Measurements from ENCODE around the gene LDLRAD4.

Gene LDLRAD4

DNA sequence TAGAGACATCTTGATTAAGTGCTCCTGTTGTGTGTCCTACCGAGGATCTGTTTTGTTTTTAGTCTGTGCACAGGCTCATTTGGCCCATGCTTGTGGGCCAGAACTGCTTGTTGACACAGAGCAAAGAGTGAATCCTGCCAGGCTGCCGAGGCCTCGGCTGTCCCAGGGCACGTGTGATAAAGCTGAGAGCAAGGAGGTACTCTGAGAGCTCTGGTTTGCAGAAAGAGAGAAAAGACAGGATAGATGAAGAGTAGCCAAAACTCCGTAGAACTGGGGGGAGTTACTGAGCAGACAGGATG, 332.7 kb downstream of the LDLRAD4 start:
- in situ Hi-C loops (cut with MboI; ENCODE audit: low sequenced_read_pairs), result no loop called here

DNA sequence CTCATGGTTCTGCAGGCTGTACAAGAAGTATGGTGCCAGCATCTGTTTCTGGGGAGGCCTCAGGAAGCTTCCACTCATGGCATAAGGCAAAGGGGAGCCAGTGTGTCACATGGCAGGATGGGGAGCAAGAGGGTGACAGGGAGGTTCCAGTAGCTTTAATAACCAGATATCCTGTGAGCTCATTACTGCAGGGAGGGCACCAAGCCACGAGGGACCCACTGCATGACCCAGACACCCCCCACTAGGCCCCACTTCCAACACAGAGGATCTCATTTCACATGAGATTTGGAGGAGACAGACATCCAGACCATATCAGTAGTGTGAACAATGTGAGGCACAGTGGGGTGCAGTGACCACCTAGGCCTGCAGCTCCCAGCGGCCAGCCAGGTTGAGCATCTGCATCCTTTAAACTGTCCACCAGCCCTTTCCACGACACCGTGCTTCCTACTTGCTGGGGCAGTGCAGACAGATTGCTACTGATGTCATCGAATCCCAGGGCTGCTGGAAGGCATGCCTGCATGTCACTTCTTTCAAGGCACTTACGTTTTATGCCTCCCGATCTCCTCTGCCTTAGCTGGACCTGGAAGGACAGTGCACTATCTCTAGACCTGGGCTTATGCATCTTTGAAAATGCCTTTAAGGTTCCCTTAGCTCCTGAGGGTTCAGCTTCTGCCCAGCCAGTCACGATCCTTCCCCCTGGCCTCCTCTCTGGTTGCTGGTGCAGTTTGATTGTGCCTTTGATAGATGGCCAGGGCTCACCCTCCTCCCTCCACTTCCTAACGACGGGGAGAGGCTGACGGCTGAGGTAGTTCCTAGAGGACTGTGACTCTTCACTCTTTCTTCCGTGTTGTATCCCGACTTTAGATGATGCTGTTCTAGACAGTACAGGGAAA, 333.5 kb downstream of the LDLRAD4 start:
- in situ Hi-C loops (cut with MboI; ENCODE audit: low sequenced_read_pairs), result no loop called here

DNA sequence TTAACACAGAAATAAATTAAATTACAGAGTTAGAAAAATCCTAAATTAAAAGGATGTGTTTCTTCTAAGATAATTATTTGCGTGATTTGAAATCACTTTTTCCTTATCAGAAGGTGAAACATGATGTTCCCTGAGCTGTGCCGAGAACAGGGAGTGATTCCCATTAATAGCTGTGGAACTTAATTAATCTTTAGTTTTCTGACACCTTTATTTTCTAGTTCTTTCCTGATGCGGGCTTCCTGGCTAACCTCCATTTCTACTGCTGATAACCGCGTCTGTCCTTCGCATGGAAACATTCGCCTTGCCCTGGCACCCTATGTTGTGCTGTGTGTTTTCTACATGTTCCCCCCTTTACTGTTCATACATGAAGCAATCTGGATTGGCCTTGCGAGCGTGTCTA, 334.9 kb downstream of the LDLRAD4 start:
- in situ Hi-C loops (cut with MboI; ENCODE audit: low sequenced_read_pairs), result no loop called here

DNA sequence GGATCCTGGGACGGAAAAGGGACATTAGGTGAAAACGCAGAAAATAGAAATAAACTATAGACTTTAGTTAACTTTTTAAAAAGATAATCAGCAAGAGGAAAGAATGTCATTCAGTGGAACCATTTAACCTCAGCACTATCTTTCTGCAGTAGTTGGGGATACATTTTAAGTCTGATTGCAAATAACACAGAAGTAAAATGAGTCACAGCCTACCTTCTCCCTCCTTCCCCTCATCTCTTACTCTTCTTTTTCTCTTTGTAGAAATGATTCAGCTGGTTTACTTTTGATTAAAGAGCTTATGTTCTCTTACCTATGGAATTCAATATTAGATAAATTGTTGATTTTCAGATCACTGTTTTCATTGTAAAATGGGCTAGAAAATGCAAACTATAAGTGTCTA, 336.6 kb downstream of the LDLRAD4 start:
- in situ Hi-C loops (cut with MboI; ENCODE audit: low sequenced_read_pairs), result no loop called here

DNA sequence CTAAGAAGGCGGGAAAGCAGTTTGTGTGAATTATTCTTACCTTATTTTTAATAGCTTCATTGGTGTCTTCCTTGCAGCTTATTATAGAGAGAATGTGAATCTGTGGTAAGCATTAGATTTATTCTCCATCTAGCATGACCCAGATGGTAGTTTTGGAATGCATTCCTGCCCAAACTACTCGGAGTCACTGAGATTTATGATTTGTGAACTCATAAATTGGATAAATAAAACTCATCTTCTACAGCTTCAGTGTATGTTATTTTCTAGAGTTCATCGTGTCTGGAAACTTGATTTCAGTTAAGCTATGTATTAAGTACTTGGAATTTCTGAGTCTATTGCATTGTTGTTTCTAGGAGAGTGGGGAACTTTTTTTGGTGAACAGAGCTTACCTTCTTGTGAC, 337.3 kb downstream of the LDLRAD4 start:
- in situ Hi-C loops (cut with MboI; ENCODE audit: low sequenced_read_pairs), result no loop called here

DNA sequence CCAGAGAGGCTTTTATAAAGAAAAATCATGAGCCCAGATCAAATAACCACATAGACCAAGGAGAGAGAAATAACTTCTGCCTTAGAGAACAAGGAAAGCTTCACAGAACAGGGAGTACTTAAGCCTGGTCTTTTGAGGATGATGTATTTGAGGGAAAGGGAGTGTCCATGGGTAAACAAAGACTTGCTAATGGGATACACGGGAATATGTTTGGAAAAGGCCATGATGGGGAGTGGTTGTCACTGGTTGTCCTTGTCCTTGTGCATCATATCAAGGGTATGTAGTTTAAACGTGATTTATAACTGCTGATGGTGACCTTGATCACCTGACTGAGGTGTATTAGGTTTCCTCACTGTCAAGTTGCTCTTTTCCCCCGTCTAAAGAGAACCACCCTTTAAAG, 337.9 kb downstream of the LDLRAD4 start:
- in situ Hi-C loops (cut with MboI; ENCODE audit: low sequenced_read_pairs), result no loop called here

DNA sequence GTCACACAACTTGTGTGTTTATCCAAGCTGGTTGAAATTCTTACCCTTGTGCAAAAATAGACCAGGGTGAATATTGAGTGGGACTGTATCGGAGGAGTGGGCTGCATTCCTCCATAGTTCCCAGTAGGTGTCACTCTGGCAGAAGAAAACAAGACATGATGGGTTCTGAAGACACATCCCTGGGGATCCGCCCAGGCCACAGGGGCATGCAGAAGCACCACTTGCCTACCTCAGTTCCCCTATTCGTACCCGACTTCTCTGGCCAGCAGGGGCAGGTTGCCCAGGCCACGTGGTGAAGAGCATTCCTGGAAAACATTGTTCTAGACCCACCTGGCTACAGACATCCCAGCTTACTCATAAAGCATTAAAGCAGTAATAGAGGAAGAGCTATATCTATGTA, 339.6 kb downstream of the LDLRAD4 start:
- in situ Hi-C loops (cut with MboI; ENCODE audit: low sequenced_read_pairs), result no loop called here

GRCh38 chr18:13558790-13559189, 340.2 kb downstream of the LDLRAD4 start:
- in situ Hi-C loops (cut with MboI; ENCODE audit: low sequenced_read_pairs), result no loop called here

GRCh38 chr18:13559754-13560153, 341.2 kb downstream of the LDLRAD4 start:
- in situ Hi-C loops (cut with MboI; ENCODE audit: low sequenced_read_pairs), result loop anchor here (10.0 kb wide), 1 partner anchor 55 kb away; no protein-coding TSS in a partner anchor

- in situ Hi-C loops (cut with MboI; ENCODE audit: low sequenced_read_pairs), result loop anchor here (10.0 kb wide), 1 partner anchor 54 kb away; no protein-coding TSS in a partner anchor
These were observed 341.7 kb downstream of the LDLRAD4 start for GRCh38 chr18:13560306-13560705.

DNA sequence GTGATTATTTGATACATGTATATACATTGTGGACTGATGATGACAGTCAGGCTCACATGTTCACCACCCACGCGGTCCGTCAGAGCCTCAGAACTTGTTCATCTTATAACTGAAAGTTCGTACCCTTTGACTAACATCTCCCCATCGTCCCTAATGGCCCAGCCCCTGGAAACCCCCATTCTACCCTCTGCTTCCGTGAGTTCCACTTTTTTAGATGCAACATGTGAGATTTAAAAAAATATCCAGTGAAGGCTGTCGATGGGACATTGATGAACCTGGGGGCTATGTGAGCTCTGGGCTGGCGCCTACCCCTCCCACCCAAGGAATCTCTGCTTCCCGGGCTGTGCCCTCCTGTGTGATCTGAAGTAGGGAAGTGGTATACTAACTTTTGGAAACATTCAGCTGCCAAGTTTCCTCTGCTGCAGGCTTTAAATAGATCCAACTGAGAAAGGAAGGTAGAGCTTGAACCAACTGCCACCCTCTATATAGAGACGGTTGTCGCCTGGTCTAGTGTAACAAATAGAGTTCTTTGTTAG, 344.0 kb downstream of the LDLRAD4 start:
- in situ Hi-C loops (cut with MboI; ENCODE audit: low sequenced_read_pairs), result loop anchor here (10.0 kb wide), 1 partner anchor 52 kb away; no protein-coding TSS in a partner anchor

DNA sequence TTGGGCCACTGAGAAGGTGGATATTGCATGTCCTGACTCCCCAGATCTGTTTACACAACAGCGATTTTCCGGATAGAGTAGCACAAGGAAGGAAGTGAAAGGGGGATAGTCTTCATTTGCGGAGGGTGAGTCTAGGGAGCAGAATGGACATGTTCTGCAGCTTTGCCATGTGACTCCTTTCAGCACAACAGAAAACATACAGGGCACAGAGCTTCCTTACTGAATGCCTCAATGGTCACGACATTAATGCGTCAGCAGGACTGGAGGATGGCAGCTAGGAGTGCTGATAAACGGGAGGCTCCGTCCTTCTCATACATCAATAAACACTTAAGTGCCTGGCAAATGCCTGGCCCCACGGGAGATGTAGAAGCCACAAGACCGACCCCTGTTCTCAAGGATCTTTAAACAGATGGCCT, 344.8 kb downstream of the LDLRAD4 start:
- in situ Hi-C loops (cut with MboI; ENCODE audit: low sequenced_read_pairs), result loop anchor here (10.0 kb wide), 1 partner anchor 51 kb away; no protein-coding TSS in a partner anchor

DNA sequence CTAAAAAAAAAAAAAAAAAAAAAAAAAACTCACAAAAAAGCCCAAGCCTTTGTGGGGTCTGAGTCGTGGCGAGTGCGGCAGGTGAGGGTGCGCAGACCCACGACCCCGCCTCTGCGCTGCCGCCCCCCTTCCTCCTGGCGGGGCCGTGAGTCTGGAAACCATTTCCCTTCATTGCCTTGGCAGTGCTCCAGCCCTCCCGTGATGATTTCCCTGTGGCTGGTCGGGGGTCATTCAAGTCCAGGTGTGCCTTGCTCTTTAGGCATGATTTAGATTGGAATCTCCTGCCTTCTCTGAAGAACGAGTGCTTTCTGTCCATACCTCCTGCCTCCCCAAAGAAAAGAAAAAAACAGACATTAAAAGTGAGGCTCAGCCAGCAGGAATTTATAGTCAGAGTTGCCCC, 346.0 kb downstream of the LDLRAD4 start:
- in situ Hi-C loops (cut with MboI; ENCODE audit: low sequenced_read_pairs), result loop anchor here (10.0 kb wide), 1 partner anchor 50 kb away; no protein-coding TSS in a partner anchor

- in situ Hi-C loops (cut with MboI; ENCODE audit: low sequenced_read_pairs), result loop anchor here (10.0 kb wide), 1 partner anchor 50 kb away; no protein-coding TSS in a partner anchor
These were observed 346.7 kb downstream of the LDLRAD4 start for GRCh38 chr18:13565228-13565627.

DNA sequence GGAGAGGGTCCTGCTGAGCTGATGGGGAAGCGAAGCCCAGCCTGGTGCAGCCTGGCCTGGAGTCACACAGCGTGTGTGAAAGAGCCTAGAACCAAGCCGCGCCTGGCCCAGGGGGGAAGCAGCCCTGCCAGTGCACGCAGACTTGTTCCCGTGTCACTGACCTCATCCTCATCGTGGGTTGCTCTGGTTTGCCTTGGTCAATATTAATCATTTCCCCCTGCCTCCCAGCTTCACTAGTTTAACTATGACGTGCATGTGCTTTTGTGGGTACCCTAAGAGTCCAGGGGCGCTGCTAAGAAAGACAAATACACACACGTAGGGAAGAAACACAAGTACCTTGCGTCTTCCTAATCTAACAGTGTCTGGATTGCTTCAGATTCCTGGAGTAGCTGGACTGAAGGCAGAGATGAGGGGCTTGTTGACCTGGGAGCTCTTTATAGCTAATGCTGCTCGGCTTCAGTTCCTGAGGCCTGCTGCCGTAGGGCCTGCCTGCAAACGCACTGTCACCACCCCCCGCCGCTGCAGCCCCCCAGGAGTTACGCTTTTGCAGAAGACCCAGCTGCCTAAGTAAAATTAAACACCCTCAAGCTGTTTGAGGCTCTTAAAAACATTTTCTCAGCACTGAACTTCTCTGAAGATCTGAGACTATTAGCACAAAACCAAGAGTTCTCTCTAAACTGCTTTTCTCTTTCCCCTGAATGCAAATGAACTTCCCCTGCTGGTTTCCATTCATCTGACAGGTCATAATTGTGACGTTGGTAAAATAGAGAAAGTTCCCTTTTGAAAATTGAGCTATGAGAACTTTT, 348.6 kb downstream of the LDLRAD4 start:
- in situ Hi-C loops (cut with MboI; ENCODE audit: low sequenced_read_pairs), result loop anchor here (10.0 kb wide), 1 partner anchor 48 kb away; no protein-coding TSS in a partner anchor

GRCh38 chr18:13568443-13569392, 350.2 kb downstream of the LDLRAD4 start:
- in situ Hi-C loops (cut with MboI; ENCODE audit: low sequenced_read_pairs), result loop anchor here (10.0 kb wide), 1 partner anchor 46 kb away; no protein-coding TSS in a partner anchor

DNA sequence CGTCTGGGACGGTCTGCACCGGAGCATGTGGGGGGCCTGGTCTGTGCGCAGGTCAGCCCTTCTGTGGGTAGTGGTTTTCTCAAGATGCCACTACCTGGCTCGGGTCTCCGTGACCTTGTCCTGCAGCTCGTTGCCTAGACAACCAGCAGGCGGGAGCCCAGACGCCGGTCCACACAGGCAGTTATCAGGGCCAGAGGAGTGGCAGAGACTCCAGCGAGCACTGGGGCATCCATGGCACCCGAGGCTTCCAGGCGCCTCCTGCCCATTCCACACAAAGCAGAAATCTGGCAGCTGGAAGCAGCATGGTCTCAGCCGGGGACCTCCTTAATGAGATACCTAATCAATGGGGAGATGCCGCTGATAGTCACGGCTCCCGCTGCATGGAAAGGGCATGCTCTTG, 351.7 kb downstream of the LDLRAD4 start:
- in situ Hi-C loops (cut with MboI; ENCODE audit: low sequenced_read_pairs), result no loop called here

GRCh38 chr18:13570856-13571495, 352.4 kb downstream of the LDLRAD4 start:
- in situ Hi-C loops (cut with MboI; ENCODE audit: low sequenced_read_pairs), result no loop called here

DNA sequence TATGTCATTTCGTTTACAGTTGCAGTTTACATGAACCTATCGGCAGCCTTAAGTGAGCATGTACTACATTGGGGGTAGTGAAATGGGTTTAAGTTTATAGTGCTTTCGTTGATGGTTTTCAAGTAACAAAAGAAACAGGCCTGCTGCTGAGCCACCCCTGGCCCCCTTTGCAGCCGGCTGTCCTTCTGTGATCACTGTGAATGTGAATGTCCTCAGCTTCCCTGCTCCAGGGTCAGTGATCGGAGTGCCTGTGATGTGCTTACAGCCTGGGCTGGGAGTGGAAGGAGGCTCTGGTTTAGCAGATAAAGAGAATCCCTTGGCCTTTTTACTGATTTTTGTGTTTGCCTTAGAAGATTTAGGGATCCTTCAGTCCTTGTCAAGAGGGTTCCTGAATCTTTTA, 353.6 kb downstream of the LDLRAD4 start:
- in situ Hi-C loops (cut with MboI; ENCODE audit: low sequenced_read_pairs), result no loop called here

DNA sequence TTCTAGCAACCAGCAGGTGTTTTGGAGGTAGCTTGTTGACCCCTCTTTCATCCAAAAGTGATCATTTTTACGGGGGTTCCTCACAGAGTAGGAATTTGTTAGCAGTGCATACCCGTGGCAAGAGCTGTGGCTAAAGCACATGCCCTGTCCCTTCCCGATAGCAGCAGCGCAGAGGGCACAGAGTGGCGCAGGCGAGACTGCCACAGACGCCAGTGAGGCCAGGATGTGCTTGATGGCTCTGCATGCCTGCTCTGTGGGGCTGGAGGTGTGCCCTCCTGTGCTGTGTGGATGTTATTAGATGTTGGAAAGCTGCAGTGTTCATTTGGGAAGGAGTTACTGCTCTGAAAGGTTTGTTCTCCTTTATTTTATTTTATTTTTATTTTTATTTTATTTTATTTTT, 354.2 kb downstream of the LDLRAD4 start:
- in situ Hi-C loops (cut with MboI; ENCODE audit: low sequenced_read_pairs), result no loop called here

Measured in HL-60/S4 treated with phorbol 12-myristate 13-acetate at 8.2 ng/mL for 4 days and 3 days (cell line).